Measurements from ENCODE around the gene WLS. TPM values are rescaled to one million over a fixed set of nuclear protein-coding genes. Genes with fewer than 3 reads are reported as not detected.
A peak's percentile ranks its signal among the peaks of the same experiment; 100 is the strongest.

Gene WLS
- total RNA-seq, 6 experiments from 2014 or later, result 9.3 to 36.0 (median 25.8) TPM

DNA sequence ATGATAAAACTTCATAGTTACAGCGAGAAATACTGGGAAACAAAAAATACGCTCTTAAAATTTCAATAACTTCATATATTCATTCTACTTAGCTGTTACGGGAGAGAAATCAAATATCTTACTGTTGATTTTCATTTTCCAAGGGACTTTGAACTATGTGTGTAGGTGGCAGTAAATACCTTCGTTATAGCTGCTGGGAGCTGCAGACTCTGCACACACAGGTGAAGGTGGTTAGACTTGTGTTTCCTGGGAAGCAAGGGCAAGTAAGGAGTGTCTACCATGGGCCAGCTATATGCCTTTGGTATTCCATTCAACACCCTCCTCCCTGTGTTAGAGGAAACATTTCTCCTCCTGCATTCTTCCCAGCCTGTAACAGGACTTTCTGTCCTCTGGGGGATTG is 130.5 kb downstream of the WLS start:
- no peaks in the 10 kb centered on the region for H3K9me3 ChIP-seq
- TF ChIP-seq POLR2A (IDR thresholded peaks at IDR 0.05), result no peak
- TF ChIP-seq, protein P1, sequence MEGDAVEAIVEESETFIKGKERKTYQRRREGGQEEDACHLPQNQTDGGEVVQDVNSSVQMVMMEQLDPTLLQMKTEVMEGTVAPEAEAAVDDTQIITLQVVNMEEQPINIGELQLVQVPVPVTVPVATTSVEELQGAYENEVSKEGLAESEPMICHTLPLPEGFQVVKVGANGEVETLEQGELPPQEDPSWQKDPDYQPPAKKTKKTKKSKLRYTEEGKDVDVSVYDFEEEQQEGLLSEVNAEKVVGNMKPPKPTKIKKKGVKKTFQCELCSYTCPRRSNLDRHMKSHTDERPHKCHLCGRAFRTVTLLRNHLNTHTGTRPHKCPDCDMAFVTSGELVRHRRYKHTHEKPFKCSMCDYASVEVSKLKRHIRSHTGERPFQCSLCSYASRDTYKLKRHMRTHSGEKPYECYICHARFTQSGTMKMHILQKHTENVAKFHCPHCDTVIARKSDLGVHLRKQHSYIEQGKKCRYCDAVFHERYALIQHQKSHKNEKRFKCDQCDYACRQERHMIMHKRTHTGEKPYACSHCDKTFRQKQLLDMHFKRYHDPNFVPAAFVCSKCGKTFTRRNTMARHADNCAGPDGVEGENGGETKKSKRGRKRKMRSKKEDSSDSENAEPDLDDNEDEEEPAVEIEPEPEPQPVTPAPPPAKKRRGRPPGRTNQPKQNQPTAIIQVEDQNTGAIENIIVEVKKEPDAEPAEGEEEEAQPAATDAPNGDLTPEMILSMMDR (IDR thresholded peaks at IDR 0.05), result no peak
- H3K4me1 ChIP-seq, result no peaks in the 10 kb centered on the region
- peak in 2 of 4 donors; percentile 38 to 84 for ATAC-seq
- no peak overlapping the region for H3K4me3 ChIP-seq
- H3K36me3 ChIP-seq, result no peaks in the 10 kb centered on the region
- 67% methylated on average over 4 of the region's 4 CpGs for WGBS (ENCODE audit: insufficient coverage, low coverage, low lambda C conversion rate, missing lambda C conversion rate)
- intact Hi-C loops (cut with DNase I), result loop anchor here in 1 of 2 donors (10.0 kb wide), 1 partner anchor 247 kb away; no protein-coding TSS in a partner anchor
- DNase-seq, result no peak
- H3K27ac ChIP-seq, result no peak overlapping the region
- no peaks in the 10 kb centered on the region for H3K27me3 ChIP-seq

DNA sequence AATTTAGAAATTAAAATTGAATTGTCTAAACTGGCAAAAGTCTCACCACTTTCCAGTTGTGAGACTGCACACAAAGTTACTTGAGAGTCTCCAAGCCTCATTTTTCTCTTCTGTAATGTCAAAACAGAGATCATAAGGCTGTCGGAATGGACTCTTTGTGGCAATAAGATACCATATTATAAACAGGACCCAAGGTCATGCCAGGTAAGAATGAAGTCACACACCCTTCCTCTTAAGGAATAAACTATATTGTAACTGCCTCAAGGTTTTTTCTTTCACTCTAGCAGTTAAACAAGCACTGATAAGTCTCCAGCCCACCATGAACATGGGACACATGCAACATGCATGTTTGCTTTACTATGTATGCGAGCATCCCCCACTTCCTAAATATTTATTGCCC is 131.8 kb downstream of the WLS start:
- no peak for DNase-seq
- Histone ChIP-seq H3K4me1 (no peaks in the 10 kb centered on the region), H3K9me3 (no peaks in the 10 kb centered on the region), H3K36me3 (no peaks in the 10 kb centered on the region), H3K4me3 (no peak overlapping the region), H3K27me3 (no peaks in the 10 kb centered on the region), H3K27ac (no peak overlapping the region)
- intact Hi-C loops (cut with DNase I), result loop anchor here in 1 of 2 donors (10.0 kb wide), 1 partner anchor 246 kb away; no protein-coding TSS in a partner anchor
- WGBS (ENCODE audit: insufficient coverage, low coverage, low lambda C conversion rate, missing lambda C conversion rate), result 80% methylated on average over 1 of the region's 2 CpGs
- no peak for ATAC-seq
- TF ChIP-seq, protein P1 (IDR thresholded peaks at IDR 0.05), result no peak
- no peak for TF ChIP-seq POLR2A (IDR thresholded peaks at IDR 0.05)

DNA sequence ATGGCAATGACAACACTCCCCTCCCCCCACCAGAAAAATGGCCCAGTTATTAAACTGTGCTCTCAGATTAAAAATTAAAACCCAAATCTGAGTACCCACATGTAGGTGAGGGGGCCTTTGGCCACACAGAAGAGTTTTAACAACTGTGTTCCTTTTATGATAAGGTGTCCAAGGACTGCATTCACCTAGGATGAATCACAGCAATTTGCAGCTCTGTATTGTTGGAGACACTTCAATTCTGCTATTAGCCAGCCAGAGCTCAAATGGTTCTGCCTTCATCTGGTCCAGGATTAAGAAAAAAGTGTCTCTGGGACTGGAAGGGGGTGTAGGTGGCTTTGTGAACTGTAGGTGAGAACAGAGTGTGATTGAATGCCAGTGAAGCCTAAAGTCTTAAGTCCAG is 138.6 kb downstream of the WLS start:
- H3K4me3 ChIP-seq, result no peak overlapping the region
- ATAC-seq, result no peak
- H3K9me3 ChIP-seq, result no peaks in the 10 kb centered on the region
- intact Hi-C loops (cut with DNase I), result no loop called here
- no peaks in the 10 kb centered on the region for H3K27me3 ChIP-seq
- no peaks in the 10 kb centered on the region for H3K4me1 ChIP-seq
- no peak overlapping the region for H3K27ac ChIP-seq
- TF ChIP-seq POLR2A (IDR thresholded peaks at IDR 0.05), result no peak
- TF ChIP-seq, protein P1 (IDR thresholded peaks at IDR 0.05), result no peak
- no peaks in the 10 kb centered on the region for H3K36me3 ChIP-seq
- no peak for DNase-seq

DNA sequence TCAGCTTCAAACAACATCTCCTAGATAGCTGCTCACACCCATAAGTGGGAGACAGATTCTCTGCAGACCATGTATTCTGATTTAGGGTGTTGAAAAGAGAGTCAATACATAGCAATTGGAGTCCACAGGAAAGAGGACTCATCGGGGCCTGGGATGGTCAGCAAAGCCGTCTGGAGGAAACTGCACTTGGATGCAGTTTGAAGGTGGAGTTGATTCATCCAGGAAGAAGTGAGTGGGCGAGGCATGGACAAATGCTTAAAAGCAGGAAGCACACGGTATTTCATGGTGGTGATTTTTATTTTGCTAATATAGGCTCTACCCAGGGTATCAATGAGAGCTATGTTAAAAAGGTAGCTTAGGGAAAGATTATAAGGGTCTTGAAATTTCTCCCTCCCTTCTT is 145.1 kb downstream of the WLS start:
- intact Hi-C loops (cut with DNase I), result no loop called here
- H3K27me3 ChIP-seq, result no peaks in the 10 kb centered on the region
- DNase-seq, result no peak

More for the DNA sequence above, 145.1 kb downstream of the WLS start:
- Histone ChIP-seq H3K4me3 (no peak overlapping the region), H3K27ac (no peak overlapping the region), H3K9me3 (no peaks in the 10 kb centered on the region), H3K4me1 (no peaks in the 10 kb centered on the region), H3K36me3 (no peaks in the 10 kb centered on the region)
- ATAC-seq, result no peak
- no peak for TF ChIP-seq POLR2A (IDR thresholded peaks at IDR 0.05)
- TF ChIP-seq, protein P1 (IDR thresholded peaks at IDR 0.05), result no peak
- WGBS (ENCODE audit: insufficient coverage, low coverage, low lambda C conversion rate, missing lambda C conversion rate), result 62% methylated on average over 4 of the region's 4 CpGs
